ENCODE results near the gene BFSP2. TPM values are rescaled to one million over a fixed set of nuclear protein-coding genes. Genes with fewer than 3 reads are reported as not detected.

The BFSP2 gene
- total and polyA plus RNA-seq, 2 of the 4 experiments (the other 2 are of a cell fraction) = not detected

DNA sequence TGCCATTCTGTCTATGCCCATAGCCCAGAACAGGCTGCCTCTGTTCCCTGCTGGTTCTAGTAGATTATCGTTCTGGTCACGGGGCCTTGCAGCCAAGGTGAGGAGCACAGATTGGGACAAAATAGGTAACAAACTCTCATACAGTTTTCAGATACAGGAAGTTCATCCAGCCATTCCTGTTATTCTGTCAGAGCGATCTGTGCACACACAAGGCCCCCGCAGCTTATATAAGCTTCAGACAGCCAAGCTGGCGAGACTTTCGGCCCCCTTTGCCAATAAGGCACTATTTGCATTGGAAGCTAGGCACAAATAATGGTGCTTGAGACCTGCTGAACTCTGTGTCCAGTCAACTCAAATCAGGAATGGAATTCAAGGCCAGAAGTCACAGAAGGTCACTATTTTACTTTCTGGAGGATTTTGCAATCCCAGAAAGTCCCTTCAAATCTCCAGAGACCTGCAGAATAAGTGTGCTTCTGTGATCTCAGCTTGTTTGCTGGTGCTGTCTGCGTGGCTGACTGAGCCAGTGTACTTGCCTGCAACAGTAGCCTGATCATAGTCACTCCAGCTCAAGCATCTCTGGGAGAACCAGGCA lies 69.4 kb downstream of the BFSP2 start:
- WGBS, 2 experiments (ENCODE audit: extremely low coverage in 2 of 2, insufficient read length in 1 of 2) = 70% methylated on average over 4 of the region's 7 CpGs; no CpG with 5 or more reads in 1 of the 2 experiments
- Histone ChIP-seq H3K9ac (ENCODE audit: low read depth, low read length) (no peak overlapping the region), H3K4ac (ENCODE audit: low read depth, low read length) (no peak overlapping the region), H3K14ac (replicated peaks; ENCODE audit: low read depth, low read length) (no peak overlapping the region), H3K23ac (ENCODE audit: low read depth, low read length) (no peak overlapping the region), H3K4me1 (ENCODE audit: control insufficient read depth, insufficient read depth, low read length) (peaks cover 7% of the 10 kb centered on the region), H3K9me1 (ENCODE audit: insufficient read depth, low read length) (no peaks in the 10 kb centered on the region), H3K79me1 (ENCODE audit: low read depth in 1 of 2, low read length in 2 of 2) (no peaks in the 10 kb centered on the region), H3K27me3 (ENCODE audit: control insufficient read depth, insufficient read depth, low read length) (no peaks in the 10 kb centered on the region; the same call in 1 of the 2 replicates), H2BK5ac (ENCODE audit: low read depth, low read length, poor library complexity, severe bottlenecking) (no peak overlapping the region), H3K27ac (ENCODE audit: insufficient read depth, low read length) (no peak overlapping the region), H2BK20ac (ENCODE audit: low read depth, low read length) (no peak overlapping the region), H3K18ac (ENCODE audit: low read depth, low read length) (no peak overlapping the region), H3K56ac (ENCODE audit: extremely low read depth, insufficient read depth, low read length) (no peak overlapping the region), H2AFZ (replicated peaks; ENCODE audit: low read length, poor library complexity) (no peak overlapping the region), H3K4me2 (ENCODE audit: low read depth, low read length) (no peak overlapping the region), H3K9me3 (ENCODE audit: control insufficient read depth, insufficient read depth, low read length) (no peaks in the 10 kb centered on the region), H2AK9ac (replicated peaks; ENCODE audit: low read depth, low read length, poor library complexity) (no peak overlapping the region), H3K4me3 (ENCODE audit: insufficient read depth, low read depth, low read length) (no peak overlapping the region), H4K20me1 (ENCODE audit: insufficient read depth, low read length) (no peaks in the 10 kb centered on the region), H2BK15ac (ENCODE audit: low read depth, low read length) (no peak overlapping the region), H2BK120ac (ENCODE audit: low read depth, low read length) (no peak overlapping the region), H4K8ac (ENCODE audit: low read depth in 2 of 2, low read length in 2 of 2) (no peak overlapping the region), H2AK5ac (ENCODE audit: low read depth, low read length) (peak overlapping the region; percentile 1; the same call in 1 of the 2 replicates), H4K91ac (ENCODE audit: insufficient read depth, low read depth, low read length) (no peak overlapping the region), H4K5ac (ENCODE audit: low read depth, low read length) (no peak overlapping the region), H3K36me3 (ENCODE audit: control insufficient read depth, insufficient read depth, low read length) (no peaks in the 10 kb centered on the region)
- DNase-seq (peak; percentile 60), ATAC-seq (ENCODE audit: low read depth) (no peak)
- intact Hi-C loops (cut with micrococcal nuclease) = no loop called here
- no TSS peak for BruUV-seq (replicated peaks)
- in situ Hi-C loops (cut with MboI; ENCODE audit: low sequenced_read_pairs) = loop anchor here (5.0 to 25.0 kb wide), 2 partner anchors 108 to 343 kb away; partner anchors contain the start of gene SRPRB
- CTCF ChIA-PET = interaction anchor here (0.9 kb wide), 1 partner anchor 103 kb away, joined by 3 read pairs; no protein-coding TSS in a partner anchor
- TF ChIP-seq CEBPB (IDR thresholded peaks at IDR 0.05; ENCODE audit: low read depth, low read length) = no peak
- TF ChIP-seq RCOR1 (IDR thresholded peaks at IDR 0.05; ENCODE audit: insufficient replicate concordance, low read length) = no peak
- no peak for TF ChIP-seq MAZ (IDR thresholded peaks at IDR 0.05; ENCODE audit: borderline replicate concordance, low read depth, low read length)
- TF ChIP-seq POLR2A (IDR thresholded peaks at IDR 0.05; ENCODE audit: low read depth, low read length) = no peak
- TF ChIP-seq BHLHE40 (IDR thresholded peaks at IDR 0.05; ENCODE audit: low read depth, low read length) = no peak
- TF ChIP-seq SMC3 (IDR thresholded peaks at IDR 0.05; ENCODE audit: low read depth, low read length) = no peak
- no peak for TF ChIP-seq MXI1 (IDR thresholded peaks at IDR 0.05; ENCODE audit: borderline replicate concordance, low read depth, low read length)
- no peak for TF ChIP-seq RFX5 (IDR thresholded peaks at IDR 0.05; ENCODE audit: low read depth, low read length)
- TF ChIP-seq, protein P1, sequence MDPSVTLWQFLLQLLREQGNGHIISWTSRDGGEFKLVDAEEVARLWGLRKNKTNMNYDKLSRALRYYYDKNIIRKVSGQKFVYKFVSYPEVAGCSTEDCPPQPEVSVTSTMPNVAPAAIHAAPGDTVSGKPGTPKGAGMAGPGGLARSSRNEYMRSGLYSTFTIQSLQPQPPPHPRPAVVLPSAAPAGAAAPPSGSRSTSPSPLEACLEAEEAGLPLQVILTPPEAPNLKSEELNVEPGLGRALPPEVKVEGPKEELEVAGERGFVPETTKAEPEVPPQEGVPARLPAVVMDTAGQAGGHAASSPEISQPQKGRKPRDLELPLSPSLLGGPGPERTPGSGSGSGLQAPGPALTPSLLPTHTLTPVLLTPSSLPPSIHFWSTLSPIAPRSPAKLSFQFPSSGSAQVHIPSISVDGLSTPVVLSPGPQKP (IDR thresholded peaks at IDR 0.05; ENCODE audit: borderline replicate concordance, low read depth, low read length) = no peak
- no peak for TF ChIP-seq NFE2L2 (IDR thresholded peaks at IDR 0.05; ENCODE audit: low read depth, low read length)
- TF ChIP-seq FOS (IDR thresholded peaks at IDR 0.05; ENCODE audit: low read depth, low read length) = no peak
- TF ChIP-seq USF2 (IDR thresholded peaks at IDR 0.05; ENCODE audit: low read depth, low read length) = no peak
- TF ChIP-seq, protein P2, sequence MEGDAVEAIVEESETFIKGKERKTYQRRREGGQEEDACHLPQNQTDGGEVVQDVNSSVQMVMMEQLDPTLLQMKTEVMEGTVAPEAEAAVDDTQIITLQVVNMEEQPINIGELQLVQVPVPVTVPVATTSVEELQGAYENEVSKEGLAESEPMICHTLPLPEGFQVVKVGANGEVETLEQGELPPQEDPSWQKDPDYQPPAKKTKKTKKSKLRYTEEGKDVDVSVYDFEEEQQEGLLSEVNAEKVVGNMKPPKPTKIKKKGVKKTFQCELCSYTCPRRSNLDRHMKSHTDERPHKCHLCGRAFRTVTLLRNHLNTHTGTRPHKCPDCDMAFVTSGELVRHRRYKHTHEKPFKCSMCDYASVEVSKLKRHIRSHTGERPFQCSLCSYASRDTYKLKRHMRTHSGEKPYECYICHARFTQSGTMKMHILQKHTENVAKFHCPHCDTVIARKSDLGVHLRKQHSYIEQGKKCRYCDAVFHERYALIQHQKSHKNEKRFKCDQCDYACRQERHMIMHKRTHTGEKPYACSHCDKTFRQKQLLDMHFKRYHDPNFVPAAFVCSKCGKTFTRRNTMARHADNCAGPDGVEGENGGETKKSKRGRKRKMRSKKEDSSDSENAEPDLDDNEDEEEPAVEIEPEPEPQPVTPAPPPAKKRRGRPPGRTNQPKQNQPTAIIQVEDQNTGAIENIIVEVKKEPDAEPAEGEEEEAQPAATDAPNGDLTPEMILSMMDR (conservative IDR thresholded peaks at IDR 0.05; ENCODE audit: low read depth, low read length) = no peak
- no peak for TF ChIP-seq RAD21 (IDR thresholded peaks at IDR 0.05; ENCODE audit: low read length)
- no peak for TF ChIP-seq CHD1 (IDR thresholded peaks at IDR 0.05; ENCODE audit: low read depth, low read length)
- POLR2A ChIA-PET (ENCODE audit: unreplicated experiment) = interaction anchor here (0.8 kb wide), 1 partner anchor 104 kb away, joined by 3 read pairs; the partner anchor contains the start of gene CDV3
- dilution Hi-C loops (cut with HindIII; ENCODE audit: low sequenced_read_pairs, unreplicated experiment) = no loop called here
